Subcutaneous adipose tissue (tissue), 4 donors: ENCODE data around the gene HNRNPUL1. TPM values are rescaled to one million over a fixed set of nuclear protein-coding genes. Genes with fewer than 3 reads are reported as not detected.

Experiments
- CTCF ChIP-seq: fragments of 450-650 bp; IDR thresholded peaks from one replicate; pipeline ENCODE4 v1.5.1; 2016; ENCODE audit warnings: low read depth, mild to moderate bottlenecking, control low read depth, antibody characterized with exemption, moderate library complexity
- total RNA-seq, 4 donors: library from RNA; depleted of rRNA; stranded (reverse); fragments of >200 nt; gene quantifications; one replicate each; pipeline ENCODE4 v1.1.0, GENCODE V29; 2016

HNRNPUL1 gene
- total RNA-seq, 4 donors from 2014 or later = 83.3 to 178 (median 135) TPM

GRCh38 chr19:41311072-41311471 lies 46.9 kb downstream of the HNRNPUL1 start:
- TF ChIP-seq CTCF = no peak

DNA sequence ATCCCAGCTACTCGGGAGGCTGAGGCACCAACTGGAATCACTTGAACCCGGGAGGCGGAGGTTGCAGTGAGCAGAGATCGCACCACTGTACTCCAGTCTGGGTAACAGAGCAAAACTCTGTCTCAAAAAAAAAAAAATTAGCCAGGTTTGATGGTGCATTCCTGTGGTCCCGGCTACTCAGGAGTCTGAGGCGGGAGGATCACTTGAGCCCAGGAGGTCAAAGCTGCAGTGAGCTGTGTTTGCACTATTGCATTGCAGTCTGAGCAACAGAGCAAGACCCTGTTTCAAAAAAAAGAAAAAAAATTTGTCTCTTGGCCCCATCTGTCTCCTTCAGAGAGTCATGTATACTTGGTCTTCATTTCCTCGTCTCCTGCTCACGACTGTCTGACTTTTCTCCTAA lies 47.4 kb downstream of the HNRNPUL1 start:
- TF ChIP-seq CTCF = no peak

DNA sequence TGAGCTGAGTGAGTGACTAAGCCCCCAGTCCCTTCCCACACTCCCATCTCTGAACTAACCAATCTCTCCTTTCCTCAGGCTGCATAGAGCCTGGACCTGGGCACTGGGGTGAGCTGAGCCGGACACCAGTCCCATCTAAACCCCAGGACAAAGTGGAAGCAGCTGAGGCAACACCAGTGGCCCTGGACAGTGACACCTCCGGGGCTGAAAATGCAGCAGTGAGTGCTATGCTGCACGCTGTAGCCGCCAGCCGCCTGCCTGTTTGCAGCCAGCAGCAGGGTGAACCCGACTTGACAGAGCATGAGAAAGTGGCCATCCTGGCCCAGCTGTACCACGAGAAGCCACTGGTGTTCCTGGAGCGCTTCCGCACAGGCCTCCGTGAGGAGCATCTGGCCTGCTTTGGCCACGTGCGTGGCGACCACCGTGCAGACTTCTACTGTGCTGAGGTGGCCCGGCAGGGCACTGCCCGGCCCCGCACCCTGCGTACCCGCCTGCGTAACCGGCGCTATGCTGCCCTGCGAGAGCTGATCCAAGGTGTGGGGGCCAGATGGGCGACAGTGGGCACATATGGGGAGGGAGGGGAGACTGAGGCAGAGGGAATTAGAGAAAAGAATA lies 52.2 kb downstream of the HNRNPUL1 start:
- no peak for TF ChIP-seq CTCF

GRCh38 chr19:41318696-41319499 lies 54.7 kb downstream of the HNRNPUL1 start:
- TF ChIP-seq CTCF = no peak

GRCh38 chr19:41319500-41320184 lies 55.5 kb downstream of the HNRNPUL1 start:
- no peak for TF ChIP-seq CTCF

GRCh38 chr19:41320185-41320518 lies 56.0 kb downstream of the HNRNPUL1 start:
- no peak for TF ChIP-seq CTCF

GRCh38 chr19:41320568-41320967 lies 56.4 kb downstream of the HNRNPUL1 start:
- TF ChIP-seq CTCF = no peak
